22Rv1 (cell line): ENCODE measurements around the gene GOT1.
A peak's percentile ranks its signal among the peaks of the same experiment; 100 is the strongest.

Experiments
- H3K27ac ChIP-seq: fragments of 450-650 bp; 2 replicates; pipeline ENCODE4 v1.5.1; 2017
- ZFX ChIP-seq: fragments of 450-650 bp; IDR thresholded peaks from 2 replicates; pipeline ENCODE4 v1.6.1; 2017; ENCODE audit warnings: antibody characterized with exemption, borderline replicate concordance
- TF ChIP-seq, protein P1 (sequence below): fragments of 450-650 bp; IDR thresholded peaks from 2 replicates; pipeline ENCODE4 v1.5.1; 2017; ENCODE audit warnings: mild to moderate bottlenecking

Gene GOT1

DNA sequence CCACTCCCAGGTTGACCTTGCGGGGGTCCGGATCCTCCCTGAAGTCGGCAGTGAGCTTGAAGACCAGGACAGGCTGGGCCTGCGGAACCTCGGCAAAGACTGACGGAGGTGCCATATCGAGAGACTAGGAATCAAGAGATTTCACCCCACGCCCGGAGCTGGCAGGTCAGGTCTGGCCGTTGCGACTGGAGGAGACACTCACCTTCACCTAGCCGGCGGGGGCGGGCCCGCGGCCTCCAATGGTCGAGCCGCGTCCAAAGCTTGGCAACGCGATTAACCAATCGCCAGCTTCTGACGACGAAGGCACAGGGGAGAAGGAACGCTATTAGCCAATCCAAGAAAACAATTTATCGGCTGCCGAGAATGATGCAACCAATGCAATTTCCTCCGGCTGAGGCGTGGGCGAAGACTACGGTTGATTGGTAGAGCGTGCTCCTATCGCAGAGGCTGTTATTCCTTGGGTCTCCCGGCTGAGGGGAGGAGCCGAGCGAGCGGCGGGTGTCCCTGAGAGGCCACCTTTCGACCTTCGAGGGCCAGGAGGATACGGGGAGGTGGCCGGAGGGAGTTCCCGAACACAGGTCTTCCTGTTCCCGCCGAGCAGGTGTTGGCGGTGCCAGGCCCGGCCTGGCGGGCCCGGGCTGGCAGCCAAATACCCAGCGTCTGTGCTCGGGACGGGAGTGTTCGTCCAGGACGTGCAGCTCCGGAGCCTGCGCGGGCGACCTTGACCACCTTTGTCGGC is at the start of gene GOT1:
Gene GOT1 (minus strand): TSS at position 174 of the 739 bp plus-strand sequence. CDS start 59 bp downstream, at position 115.
- peak within 1 kb of the TSS; percentile 99 for H3K27ac ChIP-seq
- TF ChIP-seq, protein P1, sequence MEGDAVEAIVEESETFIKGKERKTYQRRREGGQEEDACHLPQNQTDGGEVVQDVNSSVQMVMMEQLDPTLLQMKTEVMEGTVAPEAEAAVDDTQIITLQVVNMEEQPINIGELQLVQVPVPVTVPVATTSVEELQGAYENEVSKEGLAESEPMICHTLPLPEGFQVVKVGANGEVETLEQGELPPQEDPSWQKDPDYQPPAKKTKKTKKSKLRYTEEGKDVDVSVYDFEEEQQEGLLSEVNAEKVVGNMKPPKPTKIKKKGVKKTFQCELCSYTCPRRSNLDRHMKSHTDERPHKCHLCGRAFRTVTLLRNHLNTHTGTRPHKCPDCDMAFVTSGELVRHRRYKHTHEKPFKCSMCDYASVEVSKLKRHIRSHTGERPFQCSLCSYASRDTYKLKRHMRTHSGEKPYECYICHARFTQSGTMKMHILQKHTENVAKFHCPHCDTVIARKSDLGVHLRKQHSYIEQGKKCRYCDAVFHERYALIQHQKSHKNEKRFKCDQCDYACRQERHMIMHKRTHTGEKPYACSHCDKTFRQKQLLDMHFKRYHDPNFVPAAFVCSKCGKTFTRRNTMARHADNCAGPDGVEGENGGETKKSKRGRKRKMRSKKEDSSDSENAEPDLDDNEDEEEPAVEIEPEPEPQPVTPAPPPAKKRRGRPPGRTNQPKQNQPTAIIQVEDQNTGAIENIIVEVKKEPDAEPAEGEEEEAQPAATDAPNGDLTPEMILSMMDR: no peak
- no peak for TF ChIP-seq ZFX

DNA sequence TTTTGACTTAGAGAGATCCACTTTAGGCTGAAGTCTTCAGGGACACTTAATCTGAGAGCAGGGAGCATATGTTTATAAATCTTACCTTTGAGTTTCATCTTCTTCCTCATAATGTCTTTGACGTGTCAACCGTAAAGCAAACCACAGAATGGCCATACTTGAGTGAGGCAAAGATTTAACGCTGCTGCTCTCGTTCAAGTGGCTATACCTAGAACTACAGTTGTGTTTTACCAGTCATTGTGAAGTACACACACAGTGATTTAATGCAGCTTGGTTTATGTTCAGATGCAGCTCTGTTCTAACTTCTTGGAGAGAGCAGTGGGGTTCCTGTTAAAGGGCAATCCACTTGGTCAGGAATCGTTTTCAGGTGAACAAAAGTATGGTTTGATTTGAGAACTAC is 39.9 kb upstream of the GOT1 start:
- no peak overlapping the region for H3K27ac ChIP-seq
- no peak for TF ChIP-seq ZFX
- TF ChIP-seq, protein P1: no peak

GRCh38 chr10:99467236-99467999 is 37.0 kb upstream of the GOT1 start:
- TF ChIP-seq ZFX: no peak
- TF ChIP-seq, protein P1: no peak
- no peak overlapping the region for H3K27ac ChIP-seq

DNA sequence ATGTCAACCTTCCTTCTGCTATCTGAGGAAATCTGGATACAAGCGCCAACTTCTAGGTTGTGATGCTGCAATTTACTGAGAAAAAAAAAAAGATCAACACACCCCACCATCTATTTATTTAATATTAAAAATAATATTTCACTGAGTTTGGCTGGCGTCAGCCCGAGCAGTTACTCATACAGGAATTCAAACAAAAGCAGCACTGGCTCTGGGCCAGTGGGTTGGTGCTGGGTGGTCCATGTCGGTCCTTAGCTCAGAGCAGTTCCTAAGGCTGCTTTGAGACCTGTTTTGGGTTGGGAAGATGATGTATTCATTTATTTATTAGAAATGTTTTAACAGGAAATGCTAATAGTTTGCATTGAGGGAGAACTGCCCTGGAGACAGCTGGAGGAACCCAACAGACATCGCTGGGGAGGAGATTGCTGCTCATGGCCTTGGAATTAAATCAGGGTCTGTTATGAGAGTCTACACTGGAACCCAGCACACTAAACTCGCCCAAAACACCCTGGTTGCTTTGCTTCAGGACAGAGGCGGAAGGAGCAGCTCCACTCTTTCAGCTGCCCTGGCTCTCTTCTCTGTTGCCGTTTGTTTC is 36.3 kb upstream of the GOT1 start:
- H3K27ac ChIP-seq: no peak overlapping the region
- TF ChIP-seq ZFX: no peak
- TF ChIP-seq, protein P1: no peak

DNA sequence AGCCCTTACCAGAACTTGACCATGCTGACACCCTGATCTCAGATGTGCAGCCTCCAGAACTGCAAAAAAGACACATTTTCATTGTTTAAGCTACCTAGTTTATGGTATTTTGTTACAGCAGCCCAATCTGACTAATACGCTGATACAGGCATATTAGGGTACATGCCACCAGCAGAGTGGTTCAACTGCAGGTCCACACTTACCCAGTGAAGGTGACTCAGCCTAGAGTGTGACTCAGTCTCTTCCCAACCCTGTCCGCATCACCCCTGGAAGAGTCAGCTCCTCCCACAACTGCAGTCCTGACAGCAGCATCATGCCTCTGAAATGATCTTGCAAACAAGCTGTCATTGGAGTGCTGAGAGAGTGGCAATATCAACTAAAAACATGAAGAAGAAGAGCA is 30.8 kb upstream of the GOT1 start:
- H3K27ac ChIP-seq: no peak overlapping the region
- no peak for TF ChIP-seq ZFX
- TF ChIP-seq, protein P1: no peak

DNA sequence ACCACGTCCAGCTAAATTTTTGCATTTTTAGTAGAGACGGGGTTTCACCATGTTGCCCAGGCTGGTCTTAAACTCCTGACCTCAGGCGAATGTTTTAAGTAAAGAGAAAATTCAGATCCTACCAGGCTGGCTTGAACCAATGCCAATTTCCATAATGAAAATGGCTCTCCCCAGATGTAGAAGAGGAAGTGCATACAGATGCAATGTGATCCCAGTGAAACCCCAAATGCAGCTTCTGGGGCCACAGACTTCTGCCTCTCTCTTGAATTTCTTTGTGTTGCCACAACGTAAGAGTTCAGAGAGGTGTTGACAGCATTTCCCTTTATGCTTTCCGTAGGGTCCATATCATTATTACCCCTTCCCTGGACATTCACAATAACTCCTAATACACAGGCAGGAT is 29.6 kb upstream of the GOT1 start:
- no peak for TF ChIP-seq ZFX
- TF ChIP-seq, protein P1: no peak
- H3K27ac ChIP-seq: no peak overlapping the region

DNA sequence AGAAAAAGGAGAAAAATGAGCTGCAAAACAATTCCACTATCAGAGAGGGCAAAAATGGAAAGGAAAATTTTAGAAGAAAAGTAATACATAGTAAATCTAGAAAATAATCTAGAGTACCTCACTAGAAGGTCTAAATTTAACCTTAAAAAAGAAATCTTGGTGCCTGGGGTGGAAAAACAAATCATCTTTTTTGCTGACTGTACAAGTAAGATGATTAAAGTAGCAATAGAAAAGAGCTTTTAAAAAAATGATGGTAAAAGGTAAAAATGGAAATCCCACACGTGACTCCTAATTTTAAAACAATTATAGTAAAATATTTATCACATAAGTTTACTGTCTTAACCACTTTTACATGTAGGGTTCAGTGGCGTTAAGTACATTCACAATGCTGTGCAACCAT is 28.8 kb upstream of the GOT1 start:
- no peak for TF ChIP-seq ZFX
- TF ChIP-seq, protein P1: no peak
- no peak overlapping the region for H3K27ac ChIP-seq
